Measurements from ENCODE around the gene SIGLEC5. TPM values are rescaled to one million over a fixed set of nuclear protein-coding genes. Genes with fewer than 3 reads are reported as not detected.
"Not testable (repeated sequence)": the region's sequence is repeated elsewhere in the genome, so short reads cannot be mapped to it uniquely, and the experiment has no call there.

Gene SIGLEC5, protein sequence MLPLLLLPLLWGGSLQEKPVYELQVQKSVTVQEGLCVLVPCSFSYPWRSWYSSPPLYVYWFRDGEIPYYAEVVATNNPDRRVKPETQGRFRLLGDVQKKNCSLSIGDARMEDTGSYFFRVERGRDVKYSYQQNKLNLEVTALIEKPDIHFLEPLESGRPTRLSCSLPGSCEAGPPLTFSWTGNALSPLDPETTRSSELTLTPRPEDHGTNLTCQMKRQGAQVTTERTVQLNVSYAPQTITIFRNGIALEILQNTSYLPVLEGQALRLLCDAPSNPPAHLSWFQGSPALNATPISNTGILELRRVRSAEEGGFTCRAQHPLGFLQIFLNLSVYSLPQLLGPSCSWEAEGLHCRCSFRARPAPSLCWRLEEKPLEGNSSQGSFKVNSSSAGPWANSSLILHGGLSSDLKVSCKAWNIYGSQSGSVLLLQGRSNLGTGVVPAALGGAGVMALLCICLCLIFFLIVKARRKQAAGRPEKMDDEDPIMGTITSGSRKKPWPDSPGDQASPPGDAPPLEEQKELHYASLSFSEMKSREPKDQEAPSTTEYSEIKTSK
- total RNA-seq (0.32 TPM), polyA plus RNA-seq (0.47 TPM)

DNA sequence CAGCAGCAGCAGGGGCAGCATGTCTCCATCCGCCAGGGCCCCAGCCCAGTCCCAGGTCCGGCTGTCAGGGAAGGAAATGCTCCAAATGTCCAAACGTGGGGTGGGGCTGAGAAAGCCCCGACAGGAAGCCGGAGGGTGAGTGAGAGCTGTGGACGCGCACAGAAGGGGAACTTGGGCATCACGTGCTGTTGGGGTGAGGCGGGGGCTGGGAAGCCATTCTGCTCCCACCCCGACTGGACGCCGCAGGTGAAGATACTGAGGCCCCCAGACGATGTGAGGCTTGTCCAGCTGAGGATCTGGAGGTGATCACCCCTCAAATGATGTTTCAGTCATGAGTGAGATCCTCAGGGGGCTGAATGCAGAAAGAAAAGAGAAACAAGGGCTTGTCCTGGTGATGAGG lies at the start of gene SIGLEC5:
Gene SIGLEC5 (minus strand): TSS at position 87 of the 400 bp plus-strand sequence. CDS start 66 bp downstream, at position 21.
- not testable (repeated sequence) for H3K36me3 ChIP-seq (ENCODE audit: insufficient read depth); H3K4me3 ChIP-seq (ENCODE audit: low read depth, low read length); H3K4me1 ChIP-seq (ENCODE audit: insufficient read depth); H3K27ac ChIP-seq (ENCODE audit: low read depth); DNase-seq (ENCODE audit: extremely low spot score)
- WGBS: 55% methylated on average over 10 of the region's 13 CpGs

DNA sequence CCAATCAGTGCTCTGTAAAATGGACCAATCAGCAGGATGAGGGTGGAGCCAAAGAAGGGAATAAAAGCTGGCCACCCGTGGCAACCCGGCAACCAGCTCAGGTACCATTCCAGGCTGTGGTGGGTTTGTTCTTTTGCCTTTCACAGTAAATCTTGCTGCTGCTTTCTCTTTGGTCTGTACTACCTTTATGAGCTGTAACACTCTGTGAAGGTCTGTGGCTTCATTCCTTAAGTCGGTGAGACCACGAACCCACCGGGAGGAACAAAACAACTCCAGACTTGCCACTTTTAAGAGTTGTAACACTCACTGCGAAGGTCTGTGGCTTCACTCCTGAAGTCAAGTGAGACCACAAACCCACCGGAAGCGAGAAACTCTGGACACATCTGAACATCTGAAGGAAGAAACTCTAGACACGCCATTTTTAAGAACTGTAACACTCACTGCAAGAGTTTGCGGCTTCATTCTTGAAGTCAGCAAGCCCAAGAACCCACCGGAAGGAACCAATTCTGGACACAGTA lies 46.4 kb upstream of the SIGLEC5 start:
- no peaks in the 10 kb centered on the region for H3K4me1 ChIP-seq (ENCODE audit: insufficient read depth)
- DNase-seq (ENCODE audit: extremely low spot score): no peak
- no peak overlapping the region for H3K27ac ChIP-seq (ENCODE audit: low read depth)
- 67% methylated on average over 11 of the region's 11 CpGs for WGBS
- no peaks in the 10 kb centered on the region for H3K36me3 ChIP-seq (ENCODE audit: insufficient read depth)
- no peak overlapping the region for H3K4me3 ChIP-seq (ENCODE audit: low read depth, low read length)

DNA sequence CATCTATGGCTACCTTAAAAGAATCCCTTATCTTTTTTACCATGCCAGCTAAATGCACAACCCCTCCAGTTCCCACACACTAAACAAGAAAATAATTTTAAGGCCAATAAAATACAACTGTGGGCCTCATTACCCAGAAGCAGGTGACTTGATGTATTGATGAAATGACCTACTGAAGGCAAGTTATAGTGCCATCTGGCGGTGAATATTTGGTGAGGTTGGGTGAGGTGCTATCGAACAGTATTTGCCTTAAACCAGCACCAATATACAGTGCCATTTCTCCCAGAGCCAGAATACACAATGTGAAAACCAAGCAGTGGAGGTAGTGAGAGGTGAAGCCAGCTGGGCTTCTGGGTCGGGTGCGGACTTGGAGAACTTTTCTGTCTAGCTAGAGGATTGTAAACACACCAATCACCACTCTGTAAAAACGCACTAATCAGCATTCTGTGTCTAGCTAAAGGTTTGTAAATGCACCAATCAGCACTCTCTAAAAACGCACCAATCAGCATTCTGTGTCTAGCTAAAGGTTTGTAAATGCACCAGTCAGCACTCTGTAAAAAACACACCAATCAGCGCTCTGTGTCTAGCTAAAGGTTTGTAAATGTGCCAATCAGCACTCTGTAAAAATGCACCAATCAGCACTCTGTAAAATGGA lies 45.8 kb upstream of the SIGLEC5 start:
- not testable (repeated sequence) for H3K27ac ChIP-seq (ENCODE audit: low read depth); H3K4me3 ChIP-seq (ENCODE audit: low read depth, low read length); DNase-seq (ENCODE audit: extremely low spot score); H3K4me1 ChIP-seq (ENCODE audit: insufficient read depth); H3K36me3 ChIP-seq (ENCODE audit: insufficient read depth)
- 67% methylated on average over 7 of the region's 7 CpGs for WGBS

DNA sequence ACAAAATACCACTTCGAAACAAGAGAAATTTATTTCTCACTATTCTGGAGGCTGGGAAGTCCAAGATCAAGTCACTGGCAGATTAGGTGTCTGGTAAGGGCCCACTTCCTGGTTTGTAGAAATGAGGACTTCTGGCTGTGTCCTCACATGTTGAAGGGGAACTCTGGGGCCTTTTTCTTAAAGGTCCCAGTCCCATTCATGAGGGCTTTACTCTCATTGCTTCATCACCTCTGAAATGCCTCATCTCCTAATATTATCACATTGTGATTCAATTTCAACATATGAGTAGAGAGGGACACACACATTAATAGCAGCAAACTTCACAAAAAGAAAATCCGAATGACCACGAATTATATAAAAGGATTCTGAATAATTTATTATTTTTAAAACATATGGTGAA lies 38.0 kb upstream of the SIGLEC5 start:
- Histone ChIP-seq H3K27ac (ENCODE audit: low read depth) (no peak overlapping the region), H3K36me3 (ENCODE audit: insufficient read depth) (no peaks in the 10 kb centered on the region), H3K4me3 (ENCODE audit: low read depth, low read length) (no peak overlapping the region), H3K4me1 (ENCODE audit: insufficient read depth) (no peaks in the 10 kb centered on the region)
- DNase-seq (ENCODE audit: extremely low spot score): no peak
- WGBS: 75% methylated on average over 3 of the region's 3 CpGs

DNA sequence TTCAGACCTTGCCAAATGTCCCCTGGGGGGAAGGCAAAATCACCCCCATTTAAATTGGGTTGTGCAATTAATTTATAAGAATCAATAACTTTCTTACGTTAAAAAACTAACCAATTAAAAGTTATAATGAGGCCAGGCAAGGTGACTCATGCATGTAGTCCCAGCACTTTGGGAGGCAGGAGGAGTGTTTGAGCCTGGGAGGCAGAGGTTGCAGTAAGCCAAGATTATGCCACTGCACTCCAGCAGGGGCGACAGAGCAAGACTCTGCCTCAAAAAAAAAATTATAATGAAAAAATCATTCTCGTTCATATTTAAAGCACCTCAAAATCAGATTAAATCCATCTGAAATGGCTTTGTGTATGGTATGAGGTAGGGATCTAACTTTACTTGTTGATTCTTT lies 34.8 kb upstream of the SIGLEC5 start:
- no peaks in the 10 kb centered on the region for H3K36me3 ChIP-seq (ENCODE audit: insufficient read depth)
- no peak overlapping the region for H3K4me3 ChIP-seq (ENCODE audit: low read depth, low read length)
- DNase-seq (ENCODE audit: extremely low spot score): no peak
- no peaks in the 10 kb centered on the region for H3K4me1 ChIP-seq (ENCODE audit: insufficient read depth)
- 55% methylated on average over 3 of the region's 3 CpGs for WGBS
- no peak overlapping the region for H3K27ac ChIP-seq (ENCODE audit: low read depth)

DNA sequence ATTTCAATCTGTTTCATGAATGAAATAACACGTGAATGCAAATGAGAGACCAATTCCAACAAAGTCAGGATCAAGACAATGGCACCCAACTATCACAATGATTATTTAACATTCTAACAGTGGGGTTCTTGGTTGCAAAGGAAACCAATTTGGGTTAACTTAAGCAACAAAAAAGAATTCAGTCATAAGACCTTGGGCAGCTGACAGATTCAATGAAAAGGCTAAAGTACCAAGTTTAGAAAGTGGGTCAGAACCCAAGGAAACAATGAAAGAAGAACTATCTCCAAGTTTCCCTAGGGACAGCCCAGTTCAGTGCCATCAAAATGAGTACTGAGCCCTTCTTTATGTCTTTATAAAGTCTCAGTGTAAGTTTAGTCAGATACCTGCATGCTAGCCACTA lies 33.9 kb upstream of the SIGLEC5 start:
- Histone ChIP-seq H3K4me3 (ENCODE audit: low read depth, low read length) (no peak overlapping the region), H3K27ac (ENCODE audit: low read depth) (no peak overlapping the region), H3K36me3 (ENCODE audit: insufficient read depth) (no peaks in the 10 kb centered on the region), H3K4me1 (ENCODE audit: insufficient read depth) (no peaks in the 10 kb centered on the region)
- 23% methylated on average over 1 of the region's 1 CpG for WGBS
- no peak for DNase-seq (ENCODE audit: extremely low spot score)

DNA sequence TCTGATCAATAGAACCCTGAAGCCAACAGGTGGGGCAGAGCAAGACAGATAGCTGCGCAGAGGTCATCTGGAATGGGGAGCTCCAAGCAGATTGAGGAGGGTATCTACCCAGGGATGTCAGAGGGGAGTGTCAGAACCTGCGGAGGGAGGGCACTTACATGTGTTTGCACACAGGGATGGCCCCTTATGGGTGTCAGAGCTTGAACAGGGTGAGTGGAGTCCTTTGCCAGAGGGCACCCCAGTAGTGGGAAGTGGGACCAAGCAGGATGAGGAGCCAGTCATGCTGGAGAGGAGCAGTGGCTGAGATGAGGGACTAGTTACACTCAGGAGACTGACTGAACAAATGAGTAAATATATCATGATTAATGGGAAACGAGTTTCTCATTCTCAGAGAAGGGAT lies 33.4 kb upstream of the SIGLEC5 start:
- WGBS: 57% methylated on average over 3 of the region's 3 CpGs
- H3K27ac ChIP-seq (ENCODE audit: low read depth): no peak overlapping the region
- no peak for DNase-seq (ENCODE audit: extremely low spot score)
- no peaks in the 10 kb centered on the region for H3K36me3 ChIP-seq (ENCODE audit: insufficient read depth)
- no peaks in the 10 kb centered on the region for H3K4me1 ChIP-seq (ENCODE audit: insufficient read depth)
- no peak overlapping the region for H3K4me3 ChIP-seq (ENCODE audit: low read depth, low read length)

DNA sequence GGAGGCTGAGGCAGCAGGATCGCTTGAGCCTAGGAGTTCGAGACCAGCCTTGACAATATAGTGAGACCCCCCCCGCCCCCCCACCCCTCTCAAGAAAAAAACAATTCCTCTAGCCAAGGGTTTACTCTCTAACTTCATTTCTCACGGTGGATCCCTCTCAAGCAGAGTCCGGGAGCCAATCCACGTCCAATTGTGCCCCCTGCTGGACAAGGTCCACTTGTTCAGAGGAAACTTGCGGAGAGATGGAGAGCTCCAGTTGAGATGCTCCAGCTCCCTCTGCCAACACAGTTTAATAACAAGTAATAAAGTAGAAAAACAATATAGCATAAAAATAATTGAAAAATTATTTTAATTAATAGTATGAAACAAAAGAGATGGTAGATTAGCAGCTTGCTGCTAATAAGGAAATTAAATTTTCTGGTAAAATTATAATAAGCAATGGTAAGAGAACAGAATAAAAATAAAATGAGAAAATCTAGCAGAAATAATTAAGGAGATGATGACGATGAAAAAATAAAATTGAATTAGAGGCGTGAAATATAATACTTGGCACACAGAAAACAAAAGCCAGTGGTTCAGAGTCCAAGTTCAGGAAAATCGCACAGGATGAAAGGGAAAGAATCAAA lies 30.9 kb upstream of the SIGLEC5 start:
- no peaks in the 10 kb centered on the region for H3K36me3 ChIP-seq (ENCODE audit: insufficient read depth)
- H3K4me1 ChIP-seq (ENCODE audit: insufficient read depth): no peaks in the 10 kb centered on the region
- peak; percentile 78 for DNase-seq (ENCODE audit: extremely low spot score)
- H3K27ac ChIP-seq (ENCODE audit: low read depth): no peak overlapping the region
- WGBS: 13% methylated on average over 10 of the region's 10 CpGs
- no peak overlapping the region for H3K4me3 ChIP-seq (ENCODE audit: low read depth, low read length)

DNA sequence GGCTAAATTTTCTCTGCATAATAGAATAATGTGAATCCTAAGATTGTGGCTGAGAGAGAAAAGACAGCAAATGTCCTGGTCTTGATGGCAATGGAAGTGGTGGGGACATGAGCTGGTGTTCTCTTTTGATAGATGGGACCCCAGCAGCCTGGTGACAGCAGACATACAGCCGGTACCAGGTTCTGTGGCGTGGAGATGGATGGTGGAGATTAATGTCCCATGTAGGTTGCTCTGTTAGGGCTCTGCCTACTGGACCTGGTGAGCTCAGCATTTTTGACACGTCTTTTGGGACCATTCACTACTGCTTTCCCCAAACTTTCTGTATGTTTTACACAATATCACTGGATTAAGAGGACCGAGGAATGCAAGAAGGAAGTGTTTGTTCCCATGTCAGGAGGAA lies 24.6 kb upstream of the SIGLEC5 start:
- no peaks in the 10 kb centered on the region for H3K36me3 ChIP-seq (ENCODE audit: insufficient read depth)
- WGBS: 69% methylated on average over 4 of the region's 4 CpGs
- H3K4me3 ChIP-seq (ENCODE audit: low read depth, low read length): no peak overlapping the region
- DNase-seq (ENCODE audit: extremely low spot score): no peak
- no peak overlapping the region for H3K27ac ChIP-seq (ENCODE audit: low read depth)
- H3K4me1 ChIP-seq (ENCODE audit: insufficient read depth): no peaks in the 10 kb centered on the region

DNA sequence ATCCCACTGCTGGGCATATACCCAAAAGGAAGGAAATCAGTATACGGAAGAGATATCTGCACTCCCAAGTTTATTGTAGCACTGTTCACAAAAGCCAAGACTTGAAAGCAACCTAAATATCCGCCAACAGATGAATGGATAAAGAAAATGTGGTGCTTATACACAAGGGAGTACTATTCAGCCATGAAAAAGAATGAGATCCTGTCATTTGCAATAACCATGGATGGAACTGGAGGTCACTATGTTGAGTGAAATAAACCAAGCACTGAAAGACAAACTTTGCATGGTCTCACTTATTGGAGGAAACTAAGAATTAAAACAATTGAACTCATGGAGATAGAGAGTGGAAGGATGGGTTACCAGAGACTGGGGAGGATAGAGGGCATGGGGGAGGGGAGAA lies 23.0 kb upstream of the SIGLEC5 start:
- no peak for DNase-seq (ENCODE audit: extremely low spot score)
- no peaks in the 10 kb centered on the region for H3K4me1 ChIP-seq (ENCODE audit: insufficient read depth)
- 53% methylated on average over 2 of the region's 2 CpGs for WGBS
- H3K27ac ChIP-seq (ENCODE audit: low read depth): no peak overlapping the region
- no peaks in the 10 kb centered on the region for H3K36me3 ChIP-seq (ENCODE audit: insufficient read depth)
- no peak overlapping the region for H3K4me3 ChIP-seq (ENCODE audit: low read depth, low read length)

DNA sequence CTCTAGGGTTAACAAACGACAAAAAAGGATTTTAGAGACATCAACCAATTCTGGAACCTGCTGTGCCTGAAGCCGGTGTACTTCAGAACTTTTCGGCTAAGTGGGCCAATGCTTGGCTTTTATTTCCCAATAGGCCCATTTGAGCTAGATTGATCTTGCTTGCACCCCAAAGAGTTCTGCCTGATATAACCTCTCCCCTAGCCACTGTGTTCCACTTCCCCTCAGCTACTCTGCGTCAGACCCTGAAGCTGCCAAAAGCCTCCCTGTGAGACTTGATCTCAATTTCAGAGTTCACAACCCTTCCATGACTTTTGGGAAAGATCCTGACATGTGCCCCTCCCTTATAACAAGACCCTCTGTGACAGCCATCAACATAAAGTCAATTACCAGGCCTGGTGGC lies 22.1 kb upstream of the SIGLEC5 start:
- H3K27ac ChIP-seq (ENCODE audit: low read depth): no peak overlapping the region
- DNase-seq (ENCODE audit: extremely low spot score): no peak
- H3K36me3 ChIP-seq (ENCODE audit: insufficient read depth): no peaks in the 10 kb centered on the region
- H3K4me3 ChIP-seq (ENCODE audit: low read depth, low read length): no peak overlapping the region
- H3K4me1 ChIP-seq (ENCODE audit: insufficient read depth): no peaks in the 10 kb centered on the region
- 43% methylated on average over 4 of the region's 4 CpGs for WGBS

DNA sequence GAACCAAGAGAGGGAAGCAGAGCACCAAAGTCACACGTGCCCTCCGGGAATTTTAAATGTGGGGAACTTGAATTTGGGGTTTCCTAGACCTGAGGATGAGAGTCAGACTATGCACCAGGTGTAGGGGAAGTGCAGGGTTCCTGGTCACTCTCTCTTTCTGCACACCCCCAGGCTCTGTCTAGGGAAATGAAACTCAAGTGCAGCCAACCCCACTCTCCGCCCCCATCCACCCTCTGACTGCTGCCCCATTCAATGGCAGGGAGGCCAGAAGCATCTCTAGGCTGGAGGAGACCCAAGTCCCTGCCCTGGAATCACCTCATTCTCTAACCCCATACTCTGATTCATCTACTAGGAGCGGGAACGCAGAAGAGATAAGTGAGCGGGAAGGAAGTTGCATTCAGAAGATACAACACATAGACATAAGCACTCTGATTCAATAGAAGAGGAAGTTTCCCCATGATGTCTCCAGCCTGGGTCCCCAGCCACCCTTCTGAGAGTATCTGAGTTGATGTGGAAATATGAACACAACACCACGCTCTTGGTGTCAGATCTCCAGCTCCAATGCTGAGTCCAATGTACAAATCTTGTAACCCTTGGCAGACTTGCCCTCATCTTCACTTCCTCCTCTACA lies 21.1 kb upstream of the SIGLEC5 start:
- Histone ChIP-seq H3K27ac (ENCODE audit: low read depth) (no peak overlapping the region), H3K4me3 (ENCODE audit: low read depth, low read length) (no peak overlapping the region), H3K36me3 (ENCODE audit: insufficient read depth) (no peaks in the 10 kb centered on the region), H3K4me1 (ENCODE audit: insufficient read depth) (no peaks in the 10 kb centered on the region)
- no peak for DNase-seq (ENCODE audit: extremely low spot score)
- WGBS: 74% methylated on average over 7 of the region's 7 CpGs

DNA sequence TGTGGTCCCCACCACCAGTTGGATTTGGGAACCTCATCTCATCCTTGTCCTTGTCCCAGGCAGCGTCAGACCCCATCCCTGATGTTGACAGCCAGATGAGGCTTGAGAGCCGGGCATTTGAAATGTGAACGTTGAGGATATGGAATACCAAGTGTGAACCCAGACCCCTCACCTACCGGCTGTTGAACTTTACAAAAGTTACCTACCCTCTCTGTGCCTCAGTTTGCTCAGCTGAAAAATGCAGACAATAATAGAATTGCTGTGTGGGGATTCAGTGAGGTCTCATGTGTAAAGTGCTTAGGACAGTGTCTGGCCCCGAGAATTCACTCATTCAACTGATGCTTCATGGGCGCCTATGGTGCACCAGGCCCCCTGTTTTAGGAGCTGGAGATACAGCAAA lies 17.1 kb upstream of the SIGLEC5 start:
- 91% methylated on average over 6 of the region's 6 CpGs for WGBS
- Histone ChIP-seq H3K4me1 (ENCODE audit: insufficient read depth) (no peaks in the 10 kb centered on the region), H3K27ac (ENCODE audit: low read depth) (no peak overlapping the region), H3K36me3 (ENCODE audit: insufficient read depth) (no peaks in the 10 kb centered on the region), H3K4me3 (ENCODE audit: low read depth, low read length) (no peak overlapping the region)
- DNase-seq (ENCODE audit: extremely low spot score): no peak
